Liver (tissue), 9 donors: ENCODE results near the gene C11orf97. TPM values are rescaled to one million over a fixed set of nuclear protein-coding genes. Genes with fewer than 3 reads are reported as not detected.

Source experiments
- DNase-seq: peaks from one replicate; pipeline ENCODE4 v3.0.0-alpha.2; 2017; ENCODE audit warnings: low spot score
- H3K27ac ChIP-seq, 2 donors: one replicate each; pipeline ENCODE4 v1.7.0; 2013; ENCODE audit warnings: inconsistent platforms in 2 of 2, low read length in 2 of 2, control low read depth in 1 of 2, low read depth in 1 of 2, mild to moderate bottlenecking in 1 of 2
- H3K27me3 ChIP-seq, 4 donors: one replicate each; pipeline versions ENCODE4 v1.6.1 to v1.7.0; 2013; ENCODE audit warnings: low read length in 3 of 4, inconsistent platforms in 1 of 4, mild to moderate bottlenecking in 1 of 4, moderate library complexity in 1 of 4; ENCODE audit not compliant: control insufficient read depth in 4 of 4, insufficient read depth in 4 of 4
- H3K36me3 ChIP-seq, 4 donors: one replicate each; pipeline versions ENCODE4 v1.6.1 to v1.7.0; 2013; ENCODE audit warnings: low read length in 3 of 4, mild to moderate bottlenecking in 3 of 4, low read depth in 1 of 4, moderate library complexity in 1 of 4; ENCODE audit not compliant: control insufficient read depth in 4 of 4, insufficient read depth in 3 of 4
- H3K4me1 ChIP-seq, 4 donors: one replicate each; pipeline versions ENCODE4 v1.6.1 to v1.7.0; 2013; ENCODE audit warnings: low read length in 3 of 4, mild to moderate bottlenecking in 3 of 4, moderate library complexity in 1 of 4; ENCODE audit not compliant: control insufficient read depth in 4 of 4, insufficient read depth in 4 of 4
- H3K4me3 ChIP-seq, 3 donors: one replicate each; pipeline versions ENCODE4 v1.6.1 to v1.7.0; 2013; ENCODE audit warnings: low read length in 3 of 3, control low read depth in 1 of 3, low read depth in 1 of 3, mild to moderate bottlenecking in 1 of 3
- H3K9ac ChIP-seq, 2 donors: one replicate each; pipeline ENCODE4 v1.7.0; 2013; ENCODE audit warnings: low read length in 2 of 2, mild to moderate bottlenecking in 2 of 2, moderate library complexity in 2 of 2, control low read depth in 1 of 2, low read depth in 1 of 2
- H3K9me3 ChIP-seq, 4 donors: one replicate each; pipeline versions ENCODE4 v1.6.1 to v1.7.0; 2013; ENCODE audit warnings: low read length in 3 of 4; ENCODE audit not compliant: control insufficient read depth in 4 of 4
- EGR1 ChIP-seq, 2 donors: IDR thresholded peaks; 2 replicates each; pipeline ENCODE4 v1.6.1; 2016 to 2018; ENCODE audit warnings: antibody characterized with exemption in 2 of 2, low read depth in 2 of 2
- FOXA1 ChIP-seq: IDR thresholded peaks from 2 replicates; pipeline ENCODE4 v1.6.1; 2016; ENCODE audit warnings: antibody characterized with exemption
- FOXA2 ChIP-seq: IDR thresholded peaks from 2 replicates; pipeline ENCODE4 v1.6.1; 2016; ENCODE audit warnings: antibody characterized with exemption
- GABPA ChIP-seq, 2 donors: IDR thresholded peaks in 1 of 2; conservative IDR thresholded peaks in 1 of 2; 2 replicates each; pipeline ENCODE4 v1.6.1; 2016; ENCODE audit warnings: antibody characterized with exemption in 2 of 2, mild to moderate bottlenecking in 1 of 2, moderate library complexity in 1 of 2
- HNF4A ChIP-seq, 2 donors: conservative IDR thresholded peaks; 2 replicates each; pipeline ENCODE4 v1.6.1; 2016; ENCODE audit warnings: antibody characterized with exemption in 2 of 2, mild to moderate bottlenecking in 2 of 2
- HNF4G ChIP-seq: IDR thresholded peaks from 2 replicates; pipeline ENCODE4 v1.6.1; 2016; ENCODE audit warnings: antibody characterized with exemption
- JUND ChIP-seq, 2 donors: IDR thresholded peaks; 2 replicates each; pipeline ENCODE4 v1.6.1; 2016; ENCODE audit warnings: antibody characterized with exemption in 2 of 2
- NR2F2 ChIP-seq: IDR thresholded peaks from 2 replicates; pipeline ENCODE4 v1.6.1; 2016; ENCODE audit warnings: antibody characterized with exemption
- RAD21 ChIP-seq, 2 donors: IDR thresholded peaks; 2 replicates each; pipeline ENCODE4 v1.6.1; 2016; ENCODE audit warnings: antibody characterized with exemption in 2 of 2, mild to moderate bottlenecking in 2 of 2
- RXRA ChIP-seq, 2 donors: IDR thresholded peaks; 2 replicates each; pipeline ENCODE4 v1.6.1; 2017 to 2018; ENCODE audit warnings: antibody characterized with exemption in 2 of 2, mild to moderate bottlenecking in 1 of 2
- SP1 ChIP-seq: IDR thresholded peaks from 2 replicates; pipeline ENCODE4 v1.6.1; 2018; ENCODE audit warnings: antibody characterized with exemption, mild to moderate bottlenecking
- TAF1 ChIP-seq: conservative IDR thresholded peaks from 2 replicates; pipeline ENCODE4 v1.6.1; 2016; ENCODE audit warnings: antibody characterized with exemption, mild to moderate bottlenecking
- YY1 ChIP-seq: IDR thresholded peaks from 2 replicates; pipeline ENCODE4 v1.6.1; 2016; ENCODE audit warnings: antibody characterized with exemption, mild to moderate bottlenecking
- polyA plus RNA-seq, 2 donors: library from polyadenylated mRNA; stranded (reverse) in 1 of 2; unstranded in 1 of 2; fragments of 200-250 nt in 1 of 2; fragments of >200 nt in 1 of 2; fragmentation: Nextera tagmentation in 1 of 2; extraction: Ambion mirVana in 1 of 2; gene quantifications; one replicate each; pipeline versions ENCODE4 v1.2.1 to v1.2.3, GENCODE V29; 2013 to 2015
- total RNA-seq, 2 donors: library from RNA; depleted of rRNA; stranded (reverse); fragments of >200 nt; gene quantifications; one replicate each; pipeline ENCODE4 v1.2.3, GENCODE V29; 2014
- TF ChIP-seq, protein P1 (sequence below): IDR thresholded peaks from 2 replicates; pipeline ENCODE4 v1.6.1; 2016; ENCODE audit warnings: antibody characterized with exemption
- TF ChIP-seq, protein P2 (sequence below): fragments of 150-350 bp; IDR thresholded peaks from 2 replicates; pipeline ENCODE4 v1.5.1; 2017; ENCODE audit warnings: improper control_type of control experiment, low read depth, low read length; ENCODE audit not compliant: missing input control
- TF ChIP-seq, protein P3 (sequence below): IDR thresholded peaks from 2 replicates; pipeline ENCODE4 v1.6.1; 2016; ENCODE audit warnings: antibody characterized with exemption, mild to moderate bottlenecking
- TF ChIP-seq, protein P4 (sequence below): IDR thresholded peaks from 2 replicates; pipeline ENCODE4 v1.6.1; 2016; ENCODE audit warnings: antibody characterized with exemption
- TF ChIP-seq, protein P5 (sequence below): IDR thresholded peaks from 2 replicates; pipeline ENCODE4 v1.6.1; 2016; ENCODE audit warnings: antibody characterized with exemption
- donor health status: healthy.
- donor health status: healthy.
- donor health status: healthy.
- donor health status: healthy.
- donor health status: healthy.

C11orf97 gene
- total and polyA plus RNA-seq, 4 donors = 0.36 to 0.94 TPM; not detected in 2

DNA sequence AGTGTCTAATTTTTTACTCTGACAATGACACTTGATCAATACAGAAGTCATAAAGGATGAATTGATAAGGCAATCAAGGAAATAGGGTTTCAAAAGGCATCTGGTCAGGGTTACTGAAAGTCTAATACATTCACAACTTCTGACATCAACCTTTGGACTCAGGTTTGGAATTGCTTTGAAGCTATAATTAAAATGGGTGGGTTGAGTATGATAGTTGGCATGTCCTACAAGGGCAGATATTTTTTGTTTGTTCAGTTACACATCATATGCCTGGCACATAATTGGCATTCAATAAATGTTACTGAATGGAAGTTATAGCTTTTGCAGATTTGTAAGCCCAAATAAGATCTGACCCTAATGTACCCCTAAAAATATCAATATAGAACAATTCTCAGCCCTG is 24.1 kb downstream of the C11orf97 start:
- no peak for DNase-seq
- H3K4me3 ChIP-seq = no peak overlapping the region
- H3K27me3 ChIP-seq = no peaks in the 10 kb centered on the region
- H3K36me3 ChIP-seq = no peaks in the 10 kb centered on the region
- no peak overlapping the region for H3K27ac ChIP-seq
- TF ChIP-seq RXRA (IDR thresholded peaks at IDR 0.05) (no peak), FOXA1 (no peak), RAD21 (IDR thresholded peaks at IDR 0.05) (no peak), YY1 (no peak), HNF4G (no peak), SP1 (no peak), TAF1 (no peak), GABPA (IDR thresholded peaks at IDR 0.05 in 1 of 2, conservative IDR thresholded peaks at IDR 0.05 in 1 of 2) (no peak), EGR1 (IDR thresholded peaks at IDR 0.05; ENCODE audit: low read depth in 2 of 2) (no peak), JUND (IDR thresholded peaks at IDR 0.05) (no peak), FOXA2 (no peak), NR2F2 (no peak), HNF4A (conservative IDR thresholded peaks at IDR 0.05) (no peak)
- TF ChIP-seq, protein P1, sequence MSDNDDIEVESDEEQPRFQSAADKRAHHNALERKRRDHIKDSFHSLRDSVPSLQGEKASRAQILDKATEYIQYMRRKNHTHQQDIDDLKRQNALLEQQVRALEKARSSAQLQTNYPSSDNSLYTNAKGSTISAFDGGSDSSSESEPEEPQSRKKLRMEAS = no peak
- TF ChIP-seq, protein P2, sequence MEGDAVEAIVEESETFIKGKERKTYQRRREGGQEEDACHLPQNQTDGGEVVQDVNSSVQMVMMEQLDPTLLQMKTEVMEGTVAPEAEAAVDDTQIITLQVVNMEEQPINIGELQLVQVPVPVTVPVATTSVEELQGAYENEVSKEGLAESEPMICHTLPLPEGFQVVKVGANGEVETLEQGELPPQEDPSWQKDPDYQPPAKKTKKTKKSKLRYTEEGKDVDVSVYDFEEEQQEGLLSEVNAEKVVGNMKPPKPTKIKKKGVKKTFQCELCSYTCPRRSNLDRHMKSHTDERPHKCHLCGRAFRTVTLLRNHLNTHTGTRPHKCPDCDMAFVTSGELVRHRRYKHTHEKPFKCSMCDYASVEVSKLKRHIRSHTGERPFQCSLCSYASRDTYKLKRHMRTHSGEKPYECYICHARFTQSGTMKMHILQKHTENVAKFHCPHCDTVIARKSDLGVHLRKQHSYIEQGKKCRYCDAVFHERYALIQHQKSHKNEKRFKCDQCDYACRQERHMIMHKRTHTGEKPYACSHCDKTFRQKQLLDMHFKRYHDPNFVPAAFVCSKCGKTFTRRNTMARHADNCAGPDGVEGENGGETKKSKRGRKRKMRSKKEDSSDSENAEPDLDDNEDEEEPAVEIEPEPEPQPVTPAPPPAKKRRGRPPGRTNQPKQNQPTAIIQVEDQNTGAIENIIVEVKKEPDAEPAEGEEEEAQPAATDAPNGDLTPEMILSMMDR = no peak
- TF ChIP-seq, protein P3, sequence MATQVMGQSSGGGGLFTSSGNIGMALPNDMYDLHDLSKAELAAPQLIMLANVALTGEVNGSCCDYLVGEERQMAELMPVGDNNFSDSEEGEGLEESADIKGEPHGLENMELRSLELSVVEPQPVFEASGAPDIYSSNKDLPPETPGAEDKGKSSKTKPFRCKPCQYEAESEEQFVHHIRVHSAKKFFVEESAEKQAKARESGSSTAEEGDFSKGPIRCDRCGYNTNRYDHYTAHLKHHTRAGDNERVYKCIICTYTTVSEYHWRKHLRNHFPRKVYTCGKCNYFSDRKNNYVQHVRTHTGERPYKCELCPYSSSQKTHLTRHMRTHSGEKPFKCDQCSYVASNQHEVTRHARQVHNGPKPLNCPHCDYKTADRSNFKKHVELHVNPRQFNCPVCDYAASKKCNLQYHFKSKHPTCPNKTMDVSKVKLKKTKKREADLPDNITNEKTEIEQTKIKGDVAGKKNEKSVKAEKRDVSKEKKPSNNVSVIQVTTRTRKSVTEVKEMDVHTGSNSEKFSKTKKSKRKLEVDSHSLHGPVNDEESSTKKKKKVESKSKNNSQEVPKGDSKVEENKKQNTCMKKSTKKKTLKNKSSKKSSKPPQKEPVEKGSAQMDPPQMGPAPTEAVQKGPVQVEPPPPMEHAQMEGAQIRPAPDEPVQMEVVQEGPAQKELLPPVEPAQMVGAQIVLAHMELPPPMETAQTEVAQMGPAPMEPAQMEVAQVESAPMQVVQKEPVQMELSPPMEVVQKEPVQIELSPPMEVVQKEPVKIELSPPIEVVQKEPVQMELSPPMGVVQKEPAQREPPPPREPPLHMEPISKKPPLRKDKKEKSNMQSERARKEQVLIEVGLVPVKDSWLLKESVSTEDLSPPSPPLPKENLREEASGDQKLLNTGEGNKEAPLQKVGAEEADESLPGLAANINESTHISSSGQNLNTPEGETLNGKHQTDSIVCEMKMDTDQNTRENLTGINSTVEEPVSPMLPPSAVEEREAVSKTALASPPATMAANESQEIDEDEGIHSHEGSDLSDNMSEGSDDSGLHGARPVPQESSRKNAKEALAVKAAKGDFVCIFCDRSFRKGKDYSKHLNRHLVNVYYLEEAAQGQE = no peak
- TF ChIP-seq, protein P4, sequence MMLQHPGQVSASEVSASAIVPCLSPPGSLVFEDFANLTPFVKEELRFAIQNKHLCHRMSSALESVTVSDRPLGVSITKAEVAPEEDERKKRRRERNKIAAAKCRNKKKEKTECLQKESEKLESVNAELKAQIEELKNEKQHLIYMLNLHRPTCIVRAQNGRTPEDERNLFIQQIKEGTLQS = no peak
- TF ChIP-seq, protein P5, sequence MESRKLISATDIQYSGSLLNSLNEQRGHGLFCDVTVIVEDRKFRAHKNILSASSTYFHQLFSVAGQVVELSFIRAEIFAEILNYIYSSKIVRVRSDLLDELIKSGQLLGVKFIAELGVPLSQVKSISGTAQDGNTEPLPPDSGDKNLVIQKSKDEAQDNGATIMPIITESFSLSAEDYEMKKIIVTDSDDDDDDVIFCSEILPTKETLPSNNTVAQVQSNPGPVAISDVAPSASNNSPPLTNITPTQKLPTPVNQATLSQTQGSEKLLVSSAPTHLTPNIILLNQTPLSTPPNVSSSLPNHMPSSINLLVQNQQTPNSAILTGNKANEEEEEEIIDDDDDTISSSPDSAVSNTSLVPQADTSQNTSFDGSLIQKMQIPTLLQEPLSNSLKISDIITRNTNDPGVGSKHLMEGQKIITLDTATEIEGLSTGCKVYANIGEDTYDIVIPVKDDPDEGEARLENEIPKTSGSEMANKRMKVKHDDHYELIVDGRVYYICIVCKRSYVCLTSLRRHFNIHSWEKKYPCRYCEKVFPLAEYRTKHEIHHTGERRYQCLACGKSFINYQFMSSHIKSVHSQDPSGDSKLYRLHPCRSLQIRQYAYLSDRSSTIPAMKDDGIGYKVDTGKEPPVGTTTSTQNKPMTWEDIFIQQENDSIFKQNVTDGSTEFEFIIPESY = no peak
- H3K9me3 ChIP-seq = no peaks in the 10 kb centered on the region
- H3K9ac ChIP-seq = no peak overlapping the region
- no peaks in the 10 kb centered on the region for H3K4me1 ChIP-seq
